Caco-2 (cell line): Measurements from ENCODE around the gene TTLL6. TPM values are rescaled to one million over a fixed set of nuclear protein-coding genes. Genes with fewer than 3 reads are reported as not detected.

Experiments used
- BruUV-seq: library from RNA; stranded (reverse); fragments of 400-500 nt; replicated peaks from 2 replicates; lab custom pipeline; 2021; lab: Mats Ljungman, UMichigan
- CTCF ChIA-PET: fragments of 300-600 bp; sonication (Branson Sonifier 250); formaldehyde crosslinking; loops from one replicate; lab custom pipeline; 2022; ENCODE audit warnings: antibody characterized with exemption; lab: Charles Lee
- POLR2A ChIA-PET: fragments of 300-600 bp; sonication (Branson Sonifier 250); formaldehyde crosslinking; loops from one replicate; lab custom pipeline; 2022; ENCODE audit warnings: antibody characterized with exemption; lab: Charles Lee
- DNase-seq, 2 experiments: peaks; one replicate each; pipeline versions ENCODE4 v3.0.0 to v3.0.0-alpha.2; 2020 to 2022
- H3K27me3 ChIP-seq: replicated peaks from 2 replicates; pipeline ENCODE4 v1.6.0; 2011; ENCODE audit warnings: low read length; ENCODE audit not compliant: control insufficient read depth, insufficient read depth
- H3K36me3 ChIP-seq: 2 replicates; pipeline ENCODE4 v1.5.1; 2011; ENCODE audit warnings: low read length; ENCODE audit not compliant: control insufficient read depth, insufficient read depth
- H3K4me1 ChIP-seq: fragments of 250-450 bp; sonication (Bioruptor Pico); 2 replicates; pipeline ENCODE4 v1.5.1; 2020; ENCODE audit warnings: mild to moderate bottlenecking
- H3K4me3 ChIP-seq: 2 replicates; pipeline ENCODE4 v1.5.1; 2011; ENCODE audit warnings: low read depth, mild to moderate bottlenecking, control low read depth, low read length
- H3K9me3 ChIP-seq: fragments of 250-450 bp; sonication (Bioruptor Pico); 2 replicates; pipeline ENCODE4 v1.5.1; 2020; ENCODE audit warnings: mild to moderate bottlenecking, moderate library complexity
- H3K27ac Mint-ChIP-seq: one replicate; pipeline ENCODE4 v1.8.0; 2022; ENCODE audit warnings: mixed read lengths; ENCODE audit not compliant: unreplicated experiment
- H3K27me3 Mint-ChIP-seq: one replicate; pipeline ENCODE4 v1.8.0; 2022; ENCODE audit warnings: mixed read lengths; ENCODE audit not compliant: insufficient read depth, unreplicated experiment
- H3K36me3 Mint-ChIP-seq: one replicate; pipeline ENCODE4 v1.8.0; 2022; ENCODE audit warnings: mild to moderate bottlenecking, mixed read lengths; ENCODE audit not compliant: insufficient read depth, unreplicated experiment
- H3K4me1 Mint-ChIP-seq: one replicate; pipeline ENCODE4 v1.8.0; 2022; ENCODE audit warnings: low read depth, mixed read lengths; ENCODE audit not compliant: unreplicated experiment
- H3K4me3 Mint-ChIP-seq: one replicate; pipeline ENCODE4 v1.8.0; 2022; ENCODE audit warnings: mild to moderate bottlenecking, moderate library complexity, mixed read lengths; ENCODE audit not compliant: unreplicated experiment
- H3K9me3 Mint-ChIP-seq: one replicate; pipeline ENCODE4 v1.8.0; 2022; ENCODE audit warnings: mixed read lengths; ENCODE audit not compliant: unreplicated experiment
- intact Hi-C: fragments of 100-400 bp; cut with micrococcal nuclease; formaldehyde crosslinking; loops from one replicate; pipeline ENCODE4 v1.10.0; 2022; ENCODE audit not compliant: unreplicated experiment
- total RNA-seq: library from RNA; stranded (reverse); gene quantifications from 2 replicates; pipeline ENCODE4 v1.2.3, GENCODE V29; 2022
- TF ChIP-seq, protein P1 (sequence below), 2 experiments: fragments of 200-600 bp in 1 of 2; IDR thresholded peaks; 1 replicate in 1 of 2; 2 replicates in 1 of 2; pipeline versions ENCODE4 v1.5.1 to v1.8.0; 2011 to 2022; ENCODE audit warnings: antibody characterized with exemption in 1 of 2, control low read depth in 1 of 2, inconsistent platforms in 1 of 2, low read depth in 1 of 2, low read length in 1 of 2, mild to moderate bottlenecking in 1 of 2, moderate library complexity in 1 of 2; ENCODE audit not compliant: insufficient read depth in 1 of 2, severe bottlenecking in 1 of 2, unreplicated experiment in 1 of 2

Gene TTLL6
- total RNA-seq, 1 experiment from 2014 or later: 0.16 TPM

DNA sequence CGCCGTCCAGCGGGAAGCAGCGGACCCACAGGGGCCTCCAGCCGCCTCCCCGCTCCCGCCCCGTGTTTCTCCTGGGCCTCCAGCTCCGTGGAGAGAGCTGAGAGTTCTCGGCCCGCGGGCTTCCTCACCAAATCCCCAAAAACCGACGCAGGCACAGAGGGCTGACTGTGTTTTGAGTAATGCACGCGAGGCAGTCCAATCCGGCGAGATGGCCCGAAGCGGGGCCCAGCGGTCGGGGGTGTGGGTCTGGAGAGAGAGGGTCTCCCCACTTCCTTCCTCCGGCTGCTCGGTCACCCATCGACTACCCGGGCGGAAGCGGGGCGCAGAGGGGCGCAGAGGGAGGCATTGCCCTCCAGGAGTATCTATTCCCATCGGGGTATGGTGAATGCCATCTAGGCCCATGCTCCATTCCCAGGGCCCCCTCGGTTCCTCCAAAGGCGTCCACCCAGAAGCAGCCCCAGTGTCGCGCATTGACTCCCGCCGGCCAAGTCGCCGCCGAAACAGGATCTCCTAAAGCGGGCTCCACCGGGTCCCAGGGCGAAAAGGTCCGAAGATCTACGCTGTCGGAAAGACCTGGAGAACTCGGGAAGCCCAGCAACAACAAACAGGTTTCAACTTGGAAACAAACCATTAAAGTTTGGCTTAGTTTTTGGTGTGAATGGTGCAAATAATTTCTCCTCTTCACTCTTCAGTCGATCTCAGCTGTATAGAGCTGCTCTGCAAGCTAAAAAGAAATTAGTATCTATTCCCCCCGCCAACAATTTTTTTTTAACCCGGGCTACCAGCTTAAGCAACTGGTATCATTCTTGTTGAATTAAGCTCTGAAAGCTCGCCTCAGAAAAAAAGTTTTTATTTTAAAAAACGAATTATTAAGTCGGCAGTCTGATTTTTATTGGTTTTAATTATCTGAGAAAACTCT is 69.3 kb downstream of the TTLL6 start:
- Histone ChIP-seq H3K27me3 (peaks cover 1% of the 10 kb centered on the region; the same call in 1 of the 2 replicates), H3K36me3 (no peaks in the 10 kb centered on the region), H3K4me1 (peaks cover 9% of the 10 kb centered on the region), H3K4me3 (no peak overlapping the region), H3K9me3 (no peaks in the 10 kb centered on the region)
- intact Hi-C loops: no loop called here
- Mint-ChIP-seq H3K4me3 (no peak overlapping the region), H3K4me1 (peaks cover 20% of the 10 kb centered on the region), H3K27me3 (peaks cover 16% of the 10 kb centered on the region), H3K27ac (no peak overlapping the region), H3K9me3 (no peaks in the 10 kb centered on the region), H3K36me3 (peaks cover 5% of the 10 kb centered on the region)
- BruUV-seq: no TSS peak
- TF ChIP-seq, protein P1, sequence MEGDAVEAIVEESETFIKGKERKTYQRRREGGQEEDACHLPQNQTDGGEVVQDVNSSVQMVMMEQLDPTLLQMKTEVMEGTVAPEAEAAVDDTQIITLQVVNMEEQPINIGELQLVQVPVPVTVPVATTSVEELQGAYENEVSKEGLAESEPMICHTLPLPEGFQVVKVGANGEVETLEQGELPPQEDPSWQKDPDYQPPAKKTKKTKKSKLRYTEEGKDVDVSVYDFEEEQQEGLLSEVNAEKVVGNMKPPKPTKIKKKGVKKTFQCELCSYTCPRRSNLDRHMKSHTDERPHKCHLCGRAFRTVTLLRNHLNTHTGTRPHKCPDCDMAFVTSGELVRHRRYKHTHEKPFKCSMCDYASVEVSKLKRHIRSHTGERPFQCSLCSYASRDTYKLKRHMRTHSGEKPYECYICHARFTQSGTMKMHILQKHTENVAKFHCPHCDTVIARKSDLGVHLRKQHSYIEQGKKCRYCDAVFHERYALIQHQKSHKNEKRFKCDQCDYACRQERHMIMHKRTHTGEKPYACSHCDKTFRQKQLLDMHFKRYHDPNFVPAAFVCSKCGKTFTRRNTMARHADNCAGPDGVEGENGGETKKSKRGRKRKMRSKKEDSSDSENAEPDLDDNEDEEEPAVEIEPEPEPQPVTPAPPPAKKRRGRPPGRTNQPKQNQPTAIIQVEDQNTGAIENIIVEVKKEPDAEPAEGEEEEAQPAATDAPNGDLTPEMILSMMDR (IDR thresholded peaks at IDR 0.05; ENCODE audit: insufficient read depth in 1 of 2, low read depth in 1 of 2, low read length in 1 of 2, severe bottlenecking in 1 of 2, unreplicated experiment in 1 of 2): no peak
- no peak for DNase-seq
- ChIA-PET CTCF (interaction anchor here (0.5 kb wide), 1 partner anchor 217 kb away, joined by 3 read pairs; no protein-coding TSS in a partner anchor), POLR2A (no interaction called here)

DNA sequence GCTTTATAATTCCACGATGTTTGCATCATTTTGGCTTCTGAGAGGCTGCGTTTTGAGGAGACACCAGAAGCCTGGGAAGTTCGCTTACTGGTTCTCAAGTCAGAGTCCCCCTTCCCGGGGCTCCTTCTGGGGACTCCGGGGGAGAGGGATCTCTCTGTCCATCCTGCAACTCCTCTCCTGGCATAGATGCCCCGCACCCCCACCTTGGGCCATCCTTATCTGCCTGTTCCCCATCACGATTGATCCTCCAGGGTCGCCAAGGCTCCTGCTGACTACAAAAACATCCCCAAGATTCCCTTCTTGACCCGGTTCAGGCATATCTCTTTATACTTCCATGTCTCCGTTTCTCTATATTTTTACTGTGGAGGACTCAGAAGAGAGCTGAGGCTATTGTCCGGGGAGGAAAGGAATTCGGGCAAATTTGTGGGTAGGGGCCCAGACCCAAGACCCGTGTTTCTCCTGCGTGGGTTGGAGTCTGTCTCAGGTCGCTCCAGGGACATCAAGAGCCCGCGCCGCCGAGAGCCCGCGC is 70.0 kb downstream of the TTLL6 start:
- H3K4me1 Mint-ChIP-seq: peaks cover 15% of the 10 kb centered on the region
- BruUV-seq: no TSS peak
- intact Hi-C loops: no loop called here
- CTCF ChIA-PET: interaction anchor here (0.5 to 1.3 kb wide), 4 partner anchors 44 to 616 kb away, joined by 3 to 6 read pairs (median 4); no protein-coding TSS in a partner anchor
- peaks cover 4% of the 10 kb centered on the region for H3K4me1 ChIP-seq
- H3K27ac Mint-ChIP-seq: no peak overlapping the region
- POLR2A ChIA-PET: no interaction called here
- no peak overlapping the region for H3K4me3 ChIP-seq
- H3K36me3 ChIP-seq: no peaks in the 10 kb centered on the region
- peaks cover 5% of the 10 kb centered on the region for H3K36me3 Mint-ChIP-seq
- H3K9me3 Mint-ChIP-seq: no peaks in the 10 kb centered on the region
- TF ChIP-seq, protein P1 (IDR thresholded peaks at IDR 0.05; ENCODE audit: insufficient read depth in 1 of 2, low read depth in 1 of 2, low read length in 1 of 2, severe bottlenecking in 1 of 2, unreplicated experiment in 1 of 2): no peak
- DNase-seq: no peak
- no peaks in the 10 kb centered on the region for H3K9me3 ChIP-seq
- peaks cover 16% of the 10 kb centered on the region for H3K27me3 Mint-ChIP-seq
- H3K4me3 Mint-ChIP-seq: no peak overlapping the region
- peaks cover 1% of the 10 kb centered on the region; the same call in 1 of the 2 replicates for H3K27me3 ChIP-seq
